ENCODE data around the gene AKT2. TPM values are rescaled to one million over a fixed set of nuclear protein-coding genes. Genes with fewer than 3 reads are reported as not detected.

AKT2 gene
- total RNA-seq, 1 donor from 2014 or later: 54.8 TPM

- Histone ChIP-seq H3K4me3 (ENCODE audit: low read depth, low read length) (no peak overlapping the region), H3K27me3 (ENCODE audit: control insufficient read depth, insufficient read depth, low read length) (no peaks in the 10 kb centered on the region), H3K36me3 (ENCODE audit: control insufficient read depth, insufficient read depth, low read length) (peaks cover 35% of the 10 kb centered on the region)
- no peak for FAIRE-seq
- no peak for DNase-seq (ENCODE audit: low read depth)
- TF ChIP-seq, protein P1, sequence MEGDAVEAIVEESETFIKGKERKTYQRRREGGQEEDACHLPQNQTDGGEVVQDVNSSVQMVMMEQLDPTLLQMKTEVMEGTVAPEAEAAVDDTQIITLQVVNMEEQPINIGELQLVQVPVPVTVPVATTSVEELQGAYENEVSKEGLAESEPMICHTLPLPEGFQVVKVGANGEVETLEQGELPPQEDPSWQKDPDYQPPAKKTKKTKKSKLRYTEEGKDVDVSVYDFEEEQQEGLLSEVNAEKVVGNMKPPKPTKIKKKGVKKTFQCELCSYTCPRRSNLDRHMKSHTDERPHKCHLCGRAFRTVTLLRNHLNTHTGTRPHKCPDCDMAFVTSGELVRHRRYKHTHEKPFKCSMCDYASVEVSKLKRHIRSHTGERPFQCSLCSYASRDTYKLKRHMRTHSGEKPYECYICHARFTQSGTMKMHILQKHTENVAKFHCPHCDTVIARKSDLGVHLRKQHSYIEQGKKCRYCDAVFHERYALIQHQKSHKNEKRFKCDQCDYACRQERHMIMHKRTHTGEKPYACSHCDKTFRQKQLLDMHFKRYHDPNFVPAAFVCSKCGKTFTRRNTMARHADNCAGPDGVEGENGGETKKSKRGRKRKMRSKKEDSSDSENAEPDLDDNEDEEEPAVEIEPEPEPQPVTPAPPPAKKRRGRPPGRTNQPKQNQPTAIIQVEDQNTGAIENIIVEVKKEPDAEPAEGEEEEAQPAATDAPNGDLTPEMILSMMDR (IDR thresholded peaks at IDR 0.05; ENCODE audit: insufficient read depth, low read length, severe bottlenecking): no peak
These were observed 32.8 kb downstream of the AKT2 start for GRCh38 chr19:40252395-40252794.

- FAIRE-seq (no peak), DNase-seq (ENCODE audit: low read depth) (no peak)
- H3K36me3 ChIP-seq (ENCODE audit: control insufficient read depth, insufficient read depth, low read length): peaks cover 31% of the 10 kb centered on the region
- TF ChIP-seq, protein P1 (IDR thresholded peaks at IDR 0.05; ENCODE audit: insufficient read depth, low read length, severe bottlenecking): no peak
- H3K4me3 ChIP-seq (ENCODE audit: low read depth, low read length): no peak overlapping the region
- no peaks in the 10 kb centered on the region for H3K27me3 ChIP-seq (ENCODE audit: control insufficient read depth, insufficient read depth, low read length)
These were observed 33.2 kb downstream of the AKT2 start for GRCh38 chr19:40251991-40252390.

DNA sequence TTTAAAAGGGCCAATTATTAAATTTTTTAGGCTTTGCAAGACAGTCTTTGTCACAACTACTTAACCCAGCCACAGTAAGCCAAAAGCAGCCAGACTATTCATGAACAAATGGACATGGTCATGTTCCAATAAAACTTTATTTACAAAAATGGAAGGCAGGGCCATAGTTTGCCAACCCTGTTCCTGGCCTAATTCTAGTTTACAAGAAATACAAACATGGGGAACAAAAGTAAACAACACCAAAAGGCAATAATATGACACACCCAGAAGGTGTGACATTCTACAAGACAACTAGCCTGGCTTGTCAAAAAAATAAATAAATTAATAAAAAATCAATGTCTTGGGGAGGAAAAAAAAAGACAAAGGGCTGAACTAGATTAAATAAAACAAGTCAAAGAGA, 33.9 kb downstream of the AKT2 start:
- Histone ChIP-seq H3K27me3 (ENCODE audit: control insufficient read depth, insufficient read depth, low read length) (no peaks in the 10 kb centered on the region), H3K4me3 (ENCODE audit: low read depth, low read length) (no peak overlapping the region), H3K36me3 (ENCODE audit: control insufficient read depth, insufficient read depth, low read length) (peaks cover 26% of the 10 kb centered on the region)
- no peak for DNase-seq (ENCODE audit: low read depth)
- TF ChIP-seq, protein P1 (IDR thresholded peaks at IDR 0.05; ENCODE audit: insufficient read depth, low read length, severe bottlenecking): no peak
- no peak for FAIRE-seq

DNA sequence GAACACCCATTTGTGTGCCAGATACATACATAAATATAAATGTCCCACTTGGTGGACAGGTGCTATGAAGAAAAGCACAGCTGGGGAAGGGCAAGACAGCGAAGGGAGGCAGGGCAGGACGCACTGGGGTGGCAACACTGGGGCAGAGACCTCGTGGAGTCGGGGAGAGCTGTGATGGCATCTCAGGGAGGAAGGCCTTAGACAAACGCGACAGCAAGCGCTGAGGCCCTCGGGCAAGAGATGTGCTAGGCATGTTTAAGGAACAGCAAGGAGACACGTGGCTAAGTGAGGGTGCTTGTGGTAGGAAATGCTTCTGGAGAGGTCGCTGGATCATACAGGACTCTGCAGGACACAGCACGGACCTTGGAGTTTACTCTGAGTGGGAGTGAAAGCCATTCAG, 35.4 kb downstream of the AKT2 start:
- peaks cover 13% of the 10 kb centered on the region for H3K36me3 ChIP-seq (ENCODE audit: control insufficient read depth, insufficient read depth, low read length)
- H3K27me3 ChIP-seq (ENCODE audit: control insufficient read depth, insufficient read depth, low read length): no peaks in the 10 kb centered on the region
- DNase-seq (ENCODE audit: low read depth) (no peak), FAIRE-seq (no peak)
- TF ChIP-seq, protein P1 (IDR thresholded peaks at IDR 0.05; ENCODE audit: insufficient read depth, low read length, severe bottlenecking): no peak
- H3K4me3 ChIP-seq (ENCODE audit: low read depth, low read length): no peak overlapping the region

DNA sequence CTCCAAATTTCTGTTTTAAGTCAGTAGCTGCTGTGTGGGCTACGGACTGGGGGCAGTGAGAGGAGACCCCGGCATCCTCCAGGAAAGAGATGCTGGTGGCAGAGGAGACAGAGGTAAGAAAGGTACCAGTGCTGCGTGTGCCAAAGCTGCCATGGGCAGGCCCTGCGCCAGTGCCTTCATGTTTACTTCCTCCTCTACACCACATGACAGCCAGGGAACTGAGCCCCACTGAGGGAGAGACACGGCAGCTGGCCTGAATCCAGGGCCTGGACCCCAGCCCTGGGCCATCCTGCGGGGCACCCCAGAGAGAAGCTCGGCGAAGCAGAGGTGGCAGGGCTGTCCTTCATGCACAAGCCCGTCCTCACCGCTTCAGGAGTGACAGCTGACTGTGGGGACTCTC, 35.9 kb downstream of the AKT2 start:
- FAIRE-seq: no peak
- no peak overlapping the region for H3K4me3 ChIP-seq (ENCODE audit: low read depth, low read length)
- no peak for DNase-seq (ENCODE audit: low read depth)
- peaks cover 13% of the 10 kb centered on the region for H3K36me3 ChIP-seq (ENCODE audit: control insufficient read depth, insufficient read depth, low read length)
- H3K27me3 ChIP-seq (ENCODE audit: control insufficient read depth, insufficient read depth, low read length): no peaks in the 10 kb centered on the region
- TF ChIP-seq, protein P1 (IDR thresholded peaks at IDR 0.05; ENCODE audit: insufficient read depth, low read length, severe bottlenecking): no peak

DNA sequence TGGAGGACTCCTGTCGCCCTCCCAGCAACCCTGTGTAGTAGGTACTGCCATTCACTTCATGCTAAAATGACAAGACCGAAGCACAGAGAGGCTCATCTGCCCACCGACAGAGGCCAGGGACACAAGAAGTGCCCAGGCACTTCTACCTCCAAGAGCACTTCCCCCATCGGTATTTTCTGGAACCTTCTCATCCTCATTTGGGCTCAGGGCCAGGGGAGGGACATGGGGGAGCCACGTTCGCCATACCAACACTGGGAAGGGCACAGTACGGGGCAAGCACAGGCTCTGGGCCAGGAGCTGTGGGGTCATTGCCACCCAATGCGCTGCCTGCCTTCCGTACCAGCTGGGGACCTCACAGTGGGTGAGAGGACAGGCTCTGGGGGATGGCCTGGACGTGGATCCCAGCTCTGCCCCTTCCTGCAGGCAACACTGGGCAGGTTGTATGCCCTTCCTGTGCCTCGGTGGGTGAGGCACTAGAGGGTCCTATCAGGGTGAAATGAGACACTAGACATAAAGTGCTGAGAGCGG, 37.3 kb downstream of the AKT2 start:
- H3K4me3 ChIP-seq (ENCODE audit: low read depth, low read length): no peak overlapping the region
- H3K27me3 ChIP-seq (ENCODE audit: control insufficient read depth, insufficient read depth, low read length): no peaks in the 10 kb centered on the region
- DNase-seq (ENCODE audit: low read depth) (no peak), FAIRE-seq (no peak)
- TF ChIP-seq, protein P1 (IDR thresholded peaks at IDR 0.05; ENCODE audit: insufficient read depth, low read length, severe bottlenecking): no peak
- peaks cover 15% of the 10 kb centered on the region for H3K36me3 ChIP-seq (ENCODE audit: control insufficient read depth, insufficient read depth, low read length)

All from bronchial epithelial cell (primary cell).